Right ventricle myocardium superior (tissue), 1 donor: ENCODE measurements around the gene PTTG1IP2. TPM values are rescaled to one million over a fixed set of nuclear protein-coding genes. Genes with fewer than 3 reads are reported as not detected.
"Not testable (repeated sequence)": the region's sequence is repeated elsewhere in the genome, so short reads cannot be mapped to it uniquely, and the experiment has no call there.

Experiments
- ATAC-seq: fragments of 200-7000 bp; cut with Tn5 transposase; one replicate; pipeline ENCODE4 v1.9.1; 2020; ENCODE audit warnings: mild to moderate bottlenecking; ENCODE audit not compliant: poor library complexity
- DNase-seq: peaks from one replicate; pipeline ENCODE4 v3.0.0-alpha.2; 2020
- intact Hi-C: fragments of 100-400 bp; cut with DNase I; formaldehyde crosslinking; loops from one replicate; pipeline ENCODE4 v1.11.2; 2022
- long read RNA-seq: library from polyadenylated mRNA; unstranded; transcript quantifications from one replicate; pipeline ENCODE4 v2.0.0, GENCODE V29; 2021
- total RNA-seq: library from RNA; stranded (reverse); fragmentation: NEBNext Ultra II Directional; extraction: Animal tissue kit (Norgen Biotek cat#: 25700); gene quantifications from one replicate; pipeline ENCODE4 v1.2.1, GENCODE V29; 2021
- donor health status: DM: no; HTN: yes; CAD: no; lungs with severe emphysema.

PTTG1IP2 gene
- not detected for total RNA-seq
- long read RNA-seq: 0 reads

GRCh38 chr7:90469554-90469953 is at the start of gene PTTG1IP2:
Gene PTTG1IP2, plus strand, starts transcription at chr7:90469639. Its CDS starts 148 bp downstream, at chr7:90469787.
- DNase-seq: no peak
- no peak for ATAC-seq
- intact Hi-C loops: no loop called here

- DNase-seq: no peak
- intact Hi-C loops: loop anchor here (10.0 kb wide), 3 partner anchors 107 to 267 kb away; partner anchors contain the start of gene STEAP1
- peak; percentile 87 for ATAC-seq
These were observed 47.8 kb upstream of the PTTG1IP2 start for GRCh38 chr7:90421651-90422050.

DNA sequence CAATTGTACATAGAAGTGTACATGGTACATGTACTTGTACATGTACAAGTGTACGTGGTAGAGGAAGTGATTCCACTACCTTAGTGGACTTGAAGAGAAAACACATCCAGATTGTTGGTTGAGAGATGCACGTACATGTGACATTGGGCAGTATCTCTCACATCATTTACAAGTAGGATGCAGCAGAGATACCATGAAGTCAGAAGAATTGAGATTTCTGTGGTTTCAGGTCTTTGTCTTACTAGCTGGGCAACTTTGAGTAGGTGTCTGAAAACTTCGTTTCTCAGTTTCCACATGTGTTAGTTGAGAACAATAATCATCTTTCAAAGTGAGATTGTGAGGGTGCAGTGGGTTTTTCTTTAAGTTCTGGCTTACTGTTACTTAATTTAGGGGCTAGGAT is 44.7 kb upstream of the PTTG1IP2 start:
- intact Hi-C loops: loop anchor here (10.0 kb wide), 3 partner anchors 110 to 270 kb away; partner anchors contain the start of gene STEAP1
- ATAC-seq: no peak

DNA sequence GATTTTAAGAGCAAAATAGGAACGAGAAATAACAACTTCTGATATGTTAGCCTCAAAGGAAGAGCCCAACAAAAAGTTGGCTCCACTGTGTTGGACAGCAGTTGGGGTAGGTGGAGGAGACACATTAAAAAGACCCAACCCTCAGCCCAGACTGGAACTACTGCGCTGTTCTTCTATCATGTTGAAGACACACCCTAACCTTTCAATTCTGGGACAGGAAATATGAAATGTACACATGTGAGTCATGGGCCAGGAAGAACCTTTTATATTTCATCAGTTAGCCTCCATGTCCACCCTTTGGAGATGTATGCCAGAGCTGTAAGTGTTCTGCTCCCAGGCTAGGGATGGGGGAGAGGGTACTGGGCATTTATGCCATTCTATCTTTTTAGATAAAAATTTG is 44.1 kb upstream of the PTTG1IP2 start:
- DNase-seq (no peak), ATAC-seq (no peak)
- intact Hi-C loops: loop anchor here (10.0 kb wide), 3 partner anchors 111 to 271 kb away; partner anchors contain the start of gene STEAP1

More for the DNA sequence above, 44.7 kb upstream of the PTTG1IP2 start:
- DNase-seq: no peak

DNA sequence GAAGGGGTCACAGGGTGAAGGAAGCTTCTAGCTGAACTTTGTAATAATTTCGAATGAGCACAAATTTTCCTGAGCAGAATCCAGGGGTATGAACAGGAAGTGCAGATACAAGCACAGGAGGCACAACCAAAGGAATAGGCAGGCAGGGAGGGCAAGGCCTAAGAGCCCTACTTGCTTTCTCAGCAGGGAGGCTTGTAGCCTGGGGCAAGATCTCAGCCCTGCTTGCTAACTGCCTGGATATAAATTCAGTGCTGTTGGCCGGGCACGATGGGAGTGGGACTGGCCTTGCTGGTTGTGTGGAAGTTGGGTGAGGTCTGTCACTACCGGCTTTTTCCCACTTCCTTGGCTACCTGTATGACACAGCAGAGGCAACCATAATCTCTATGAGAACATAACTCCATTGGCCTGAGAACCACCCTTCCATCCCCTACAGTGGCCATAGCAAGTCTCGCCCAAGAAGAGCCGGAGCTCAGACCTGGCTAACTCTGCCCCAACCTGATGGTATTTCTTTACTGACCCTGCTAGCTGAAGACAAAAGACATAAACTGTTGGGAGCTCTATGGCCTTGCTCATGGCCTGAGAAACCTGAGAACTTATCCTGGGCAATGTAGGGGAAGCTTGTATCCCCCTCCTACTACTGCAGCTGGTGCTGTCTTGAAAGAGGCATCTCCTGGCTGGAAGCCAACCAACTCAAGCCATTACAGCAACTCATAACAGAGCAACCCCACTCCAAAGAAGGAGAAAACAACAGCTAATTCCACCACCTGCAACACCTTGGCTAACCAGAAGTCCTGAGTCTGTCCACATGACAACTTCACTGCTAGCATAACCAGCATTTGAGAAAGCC is 38.6 kb upstream of the PTTG1IP2 start:
- DNase-seq (no peak), ATAC-seq (no peak)
- intact Hi-C loops: no loop called here

DNA sequence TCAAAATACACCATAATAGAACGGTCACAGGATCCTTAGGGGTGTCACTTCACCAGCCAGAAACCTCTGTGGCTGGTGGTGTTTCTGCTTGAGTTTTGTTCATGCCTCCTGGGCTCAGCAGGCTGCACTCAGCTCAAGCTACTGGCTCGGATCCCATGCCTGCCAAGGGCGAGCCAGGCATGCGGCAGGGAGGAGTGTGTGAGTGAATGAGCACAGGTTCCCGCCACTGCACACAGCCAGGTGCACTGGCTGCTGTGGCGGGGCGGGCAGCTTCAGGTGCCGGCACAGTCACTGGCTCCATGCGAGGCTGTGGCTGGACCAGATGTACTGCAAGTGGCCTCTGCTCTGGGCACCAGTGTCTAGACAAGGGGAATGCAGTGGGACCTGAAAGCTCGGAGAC is 36.7 kb upstream of the PTTG1IP2 start:
- ATAC-seq (no peak), DNase-seq (no peak)
- intact Hi-C loops: no loop called here

- intact Hi-C loops: no loop called here
- DNase-seq: no peak
- ATAC-seq: no peak
These were observed 36.2 kb upstream of the PTTG1IP2 start for GRCh38 chr7:90433221-90433620.

DNA sequence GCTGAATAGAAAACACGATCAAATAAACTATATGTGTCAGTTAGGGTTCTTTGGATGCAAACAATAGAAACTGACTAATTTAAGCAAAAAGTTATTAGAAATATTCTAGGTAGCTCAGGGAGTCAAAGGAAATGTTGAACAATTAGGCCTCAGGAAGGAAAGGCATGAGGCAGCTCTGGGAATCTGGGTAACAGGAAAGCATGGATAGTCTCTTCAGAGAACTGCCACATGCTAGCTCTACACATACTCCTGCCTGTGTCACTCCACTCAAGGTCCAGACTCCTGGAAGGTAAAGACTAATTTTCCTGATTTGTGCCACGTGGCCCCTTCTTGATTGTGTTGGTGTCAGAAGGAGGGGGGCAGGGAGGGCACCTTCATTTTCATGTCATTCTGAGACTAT is 23.8 kb upstream of the PTTG1IP2 start:
- no peak for ATAC-seq
- no peak for DNase-seq
- intact Hi-C loops: no loop called here

DNA sequence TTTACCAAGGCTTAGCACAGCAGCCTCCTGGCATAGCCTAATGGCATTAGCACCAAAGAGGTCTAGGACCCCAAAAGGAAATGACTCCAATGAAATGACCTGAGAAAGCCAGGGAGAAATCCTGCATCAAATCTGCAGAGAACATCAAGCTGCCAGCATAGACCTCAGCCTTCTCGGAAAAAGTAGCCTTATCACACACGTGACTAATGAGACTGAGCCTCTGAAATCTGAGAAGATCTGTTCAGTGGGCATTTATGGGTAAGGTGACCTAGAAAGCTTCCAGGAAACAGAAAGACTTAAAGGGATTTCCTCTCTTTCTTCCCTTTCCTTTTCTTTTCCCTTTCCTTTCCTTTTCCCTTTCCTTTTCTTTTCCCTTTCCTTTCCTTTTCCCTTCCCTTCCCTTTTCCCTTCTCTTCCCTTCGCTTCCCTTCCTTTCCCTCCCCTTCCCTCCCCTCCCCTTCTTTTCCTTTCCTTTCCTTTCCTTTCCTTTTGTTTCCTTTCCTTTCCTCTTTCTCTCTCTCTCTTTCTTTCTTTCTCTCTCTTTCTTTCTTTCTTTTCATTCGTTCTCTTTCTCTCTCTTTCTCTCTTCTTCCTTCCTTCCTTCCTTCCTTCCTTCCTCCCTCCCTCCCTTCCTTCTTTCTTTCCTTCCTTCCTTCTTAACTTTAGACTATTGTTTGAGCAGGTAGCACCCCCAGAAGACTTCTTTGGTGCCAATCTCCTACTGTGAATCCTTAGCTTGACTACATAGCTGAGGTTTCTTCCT is 23.1 kb upstream of the PTTG1IP2 start:
- intact Hi-C loops: no loop called here
- ATAC-seq: no peak
- DNase-seq: no peak

DNA sequence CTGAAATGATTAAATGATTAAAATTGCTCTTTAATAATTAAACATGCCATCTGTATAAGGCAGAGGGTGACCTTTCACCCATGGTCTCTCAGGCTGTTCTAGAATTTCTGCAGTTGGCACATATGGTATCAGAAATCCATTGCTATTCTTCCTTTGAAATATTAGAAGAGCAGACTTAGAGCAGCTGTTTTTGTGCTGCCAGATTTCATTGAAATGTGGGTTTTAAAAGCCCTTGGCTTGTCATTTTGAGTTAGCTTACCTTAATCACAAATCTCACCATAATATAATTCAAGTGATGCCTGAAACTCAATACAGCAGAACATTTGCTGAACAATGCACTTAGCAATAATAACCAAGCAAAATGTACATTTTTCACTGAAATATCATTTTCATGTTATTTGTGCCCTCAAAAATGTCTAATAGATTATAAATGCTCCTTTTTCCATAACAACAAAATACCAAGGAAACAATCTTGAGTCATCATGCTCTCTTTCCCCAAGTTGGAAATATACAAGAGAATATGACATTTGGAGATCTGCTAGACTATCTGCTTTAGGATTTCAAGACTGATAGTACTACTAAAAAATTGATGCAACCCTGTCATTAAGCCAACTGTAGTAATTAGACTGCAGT is 16.1 kb upstream of the PTTG1IP2 start:
- intact Hi-C loops: loop anchor here (10.0 kb wide), 2 partner anchors 171 to 581 kb away; no protein-coding TSS in a partner anchor
- ATAC-seq: no peak
- no peak for DNase-seq

GRCh38 chr7:90453931-90454330 is 15.5 kb upstream of the PTTG1IP2 start:
- intact Hi-C loops: loop anchor here (10.0 kb wide), 2 partner anchors 171 to 581 kb away; no protein-coding TSS in a partner anchor
- no peak for ATAC-seq

DNA sequence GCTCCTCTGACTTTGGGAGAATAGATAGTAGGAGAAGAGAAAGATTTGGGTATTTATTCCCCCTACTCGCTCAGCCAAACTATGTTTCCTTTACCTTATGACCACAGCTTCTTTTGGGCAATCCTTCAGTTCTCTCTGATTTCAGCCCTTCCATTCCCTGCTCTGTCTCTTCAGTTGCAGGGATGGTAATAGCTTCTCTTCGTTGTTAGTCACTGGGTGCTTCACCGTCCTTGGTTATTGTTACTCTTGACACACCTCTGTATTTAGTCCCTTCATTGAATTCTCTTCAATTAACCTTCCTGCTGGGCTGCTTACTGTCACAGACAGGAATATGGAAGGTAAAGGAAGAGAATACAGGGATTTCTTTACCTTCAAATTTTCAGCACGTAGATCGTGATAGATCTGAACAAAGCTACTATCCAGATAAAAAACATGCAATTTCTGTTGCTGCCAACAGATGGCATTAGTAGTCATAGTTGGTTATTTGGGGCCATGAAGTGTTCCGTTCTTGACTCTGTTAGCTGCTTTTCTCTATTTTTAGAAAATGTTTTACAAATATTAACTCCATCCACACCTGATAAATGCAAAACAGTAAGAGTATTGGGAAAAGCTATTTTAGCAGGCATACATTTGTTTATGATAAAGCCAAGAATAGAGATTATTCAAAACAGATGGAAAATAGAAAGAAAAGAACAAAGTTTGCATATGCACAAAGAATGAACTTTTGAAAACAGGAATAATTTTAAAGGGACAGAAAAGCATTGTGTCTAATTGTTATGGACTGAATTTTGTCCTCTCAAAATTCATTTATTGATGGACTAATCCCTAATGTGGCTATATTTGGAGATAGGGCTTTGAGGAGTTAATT is 14.0 kb upstream of the PTTG1IP2 start:
- intact Hi-C loops: loop anchor here (10.0 kb wide), 2 partner anchors 169 to 579 kb away; no protein-coding TSS in a partner anchor
- no peak for DNase-seq
- ATAC-seq: peak; percentile 90

More at GRCh38 chr7:90453931-90454330, 15.5 kb upstream of the PTTG1IP2 start:
- DNase-seq: no peak

DNA sequence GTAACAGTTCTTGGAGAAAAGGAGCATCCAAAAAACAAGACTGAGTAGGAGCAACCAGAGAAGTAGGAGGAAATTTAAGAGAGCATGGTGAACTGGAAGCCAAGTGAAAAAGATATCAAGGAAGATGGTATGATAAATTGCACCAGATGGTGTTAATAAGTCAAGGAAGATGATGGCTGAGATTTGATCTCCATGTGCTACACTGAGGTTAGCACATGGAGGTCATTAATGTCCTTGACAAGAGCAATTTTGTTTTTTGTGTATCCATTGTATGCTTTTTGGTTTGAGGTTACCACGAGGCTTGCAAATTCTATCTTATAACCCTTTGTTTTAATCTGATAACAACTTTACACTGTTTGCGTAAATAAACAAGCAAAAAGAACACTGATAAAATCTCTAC is 11.3 kb upstream of the PTTG1IP2 start:
- ATAC-seq: no peak
- no peak for DNase-seq
- intact Hi-C loops: loop anchor here (10.0 kb wide), 2 partner anchors 167 to 577 kb away; no protein-coding TSS in a partner anchor

DNA sequence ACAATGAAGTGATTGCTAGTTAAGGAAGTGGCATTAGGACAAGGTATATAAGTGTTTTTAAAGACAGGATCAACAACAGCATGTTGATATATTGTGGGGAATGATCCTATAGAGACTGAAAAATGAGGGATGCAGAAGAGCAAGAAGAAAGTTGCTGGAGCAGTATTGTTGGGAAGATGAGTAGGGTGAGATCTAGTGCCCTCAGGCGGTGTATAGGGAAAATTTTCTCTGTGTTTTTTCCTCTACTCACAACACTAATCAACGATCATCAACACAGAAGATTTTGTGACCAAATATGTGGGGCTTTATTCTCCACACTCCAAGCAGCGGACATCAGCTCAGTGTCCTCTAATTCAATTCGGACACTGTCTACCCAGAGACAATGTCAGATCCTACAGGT is 9.6 kb upstream of the PTTG1IP2 start:
- ATAC-seq (no peak), DNase-seq (no peak)
- intact Hi-C loops: loop anchor here (10.0 kb wide), 2 partner anchors 165 to 575 kb away; no protein-coding TSS in a partner anchor

DNA sequence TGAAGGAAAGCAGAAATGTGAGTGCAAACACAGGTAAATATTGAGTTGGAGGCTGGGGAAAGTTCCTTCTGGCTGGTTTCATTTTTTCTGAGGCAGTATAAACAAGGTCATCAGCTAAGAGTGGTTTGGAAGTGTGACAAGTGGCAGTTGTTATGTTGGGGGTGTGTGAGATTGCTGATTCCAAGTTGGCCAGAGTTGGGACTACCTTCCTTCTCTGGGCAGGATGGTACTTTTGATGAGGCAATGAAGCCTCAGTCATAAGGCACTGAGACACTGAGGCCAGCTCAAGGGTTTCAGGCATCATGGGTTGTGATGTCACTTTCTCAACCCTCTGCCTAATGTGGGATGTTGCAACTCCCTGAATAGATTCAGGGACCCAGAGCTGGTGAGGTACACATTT is 8.2 kb upstream of the PTTG1IP2 start:
- intact Hi-C loops: no loop called here
- peak; percentile 30 for ATAC-seq
- DNase-seq: no peak

GRCh38 chr7:90463151-90463628 is 6.2 kb upstream of the PTTG1IP2 start:
- intact Hi-C loops, DNase-seq: not testable (repeated sequence)
- ATAC-seq: peak; percentile 67

- DNase-seq (no peak), ATAC-seq (no peak)
- intact Hi-C loops: no loop called here
These were observed 3.6 kb upstream of the PTTG1IP2 start for GRCh38 chr7:90465816-90466215.
